Measurements from ENCODE around the gene TUBA1B. TPM values are rescaled to one million over a fixed set of nuclear protein-coding genes. Genes with fewer than 3 reads are reported as not detected.
"Not testable (repeated sequence)": the region's sequence is repeated elsewhere in the genome, so short reads cannot be mapped to it uniquely, and the experiment has no call there.

TUBA1B gene
- total and polyA plus RNA-seq, 4 donors: 261 to 1,091 (median 658) TPM

DNA sequence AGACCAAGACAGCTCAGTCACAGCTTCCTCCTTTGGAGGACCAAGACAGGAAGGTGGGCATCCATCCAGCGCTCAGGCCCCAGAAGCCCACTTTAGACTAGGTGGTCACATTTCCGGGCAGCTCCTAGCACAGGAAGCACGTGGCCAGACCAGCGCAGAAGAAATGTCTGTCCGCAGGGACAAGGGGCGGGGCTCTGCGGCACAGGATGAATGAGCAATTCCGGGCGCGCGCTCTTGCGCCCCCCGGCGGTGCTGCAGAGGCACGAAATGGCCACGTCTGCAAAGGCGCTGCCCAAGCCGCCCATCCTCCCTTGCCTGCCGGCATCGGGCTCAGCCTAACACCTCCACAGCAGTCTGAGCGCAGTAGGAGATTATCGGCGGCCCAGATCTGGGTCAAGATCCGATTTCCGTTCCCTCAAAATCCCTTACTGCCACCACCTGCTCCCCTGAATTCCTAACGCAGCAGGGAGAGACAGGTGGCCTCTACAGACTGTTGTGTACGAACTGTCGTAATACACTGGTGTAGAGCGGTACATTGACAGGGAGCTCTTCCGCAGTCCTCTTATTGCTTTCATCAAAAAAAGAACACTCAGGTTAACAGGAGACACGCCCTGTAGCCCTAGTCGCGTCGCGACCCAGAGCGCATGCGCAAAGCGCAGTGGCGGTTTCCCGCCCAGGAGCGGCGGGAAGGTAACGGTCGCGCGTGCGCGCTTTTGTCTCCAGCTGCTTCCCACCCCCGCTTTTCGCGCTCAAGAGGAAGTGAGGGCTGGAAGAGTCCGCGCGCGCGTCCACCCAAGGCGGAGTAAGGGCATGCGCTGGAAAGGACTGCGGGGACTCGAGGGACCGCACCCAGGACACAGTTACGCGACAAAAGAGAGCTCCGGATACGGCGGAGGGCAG lies 794 bp downstream of the TUBA1B start:
- ATAC-seq (ENCODE audit: insufficient read depth, low FRiP score) (peak; percentile 82), DNase-seq (peak; percentile 91 to 96 (median 94))
- peak overlapping the region; percentile 79 for H3K4me3 ChIP-seq
- 0% methylated on average over 61 to 66 of the region's 66 CpGs for WGBS, 2 donors
- peak overlapping the region; percentile 98 for H3K27ac ChIP-seq (ENCODE audit: low read depth in 1 of 2, low read length in 1 of 2)
- peaks cover 12 to 33% (median 19%) of the 10 kb centered on the region in 4 donors for H3K36me3 ChIP-seq (ENCODE audit: control insufficient read depth in 4 of 4, insufficient read depth in 4 of 4, low read length in 4 of 4)
- peaks cover 0 to 29% (median 5%) of the 10 kb centered on the region in 5 donors for H3K4me1 ChIP-seq (ENCODE audit: control insufficient read depth in 5 of 5, insufficient read depth in 5 of 5, low read length in 5 of 5)
- H3K9me3 ChIP-seq (ENCODE audit: control insufficient read depth in 4 of 4, insufficient read depth in 3 of 4, low read length in 3 of 4): no peaks in the 10 kb centered on the region
- H3K27me3 ChIP-seq (ENCODE audit: control insufficient read depth in 3 of 3, insufficient read depth in 3 of 3, low read length in 2 of 3): no peaks in the 10 kb centered on the region
- peak overlapping the region; percentile 72 to 97 for H3K9ac ChIP-seq (ENCODE audit: insufficient read depth in 1 of 2, low read length in 2 of 2)
- TF ChIP-seq, protein P1, sequence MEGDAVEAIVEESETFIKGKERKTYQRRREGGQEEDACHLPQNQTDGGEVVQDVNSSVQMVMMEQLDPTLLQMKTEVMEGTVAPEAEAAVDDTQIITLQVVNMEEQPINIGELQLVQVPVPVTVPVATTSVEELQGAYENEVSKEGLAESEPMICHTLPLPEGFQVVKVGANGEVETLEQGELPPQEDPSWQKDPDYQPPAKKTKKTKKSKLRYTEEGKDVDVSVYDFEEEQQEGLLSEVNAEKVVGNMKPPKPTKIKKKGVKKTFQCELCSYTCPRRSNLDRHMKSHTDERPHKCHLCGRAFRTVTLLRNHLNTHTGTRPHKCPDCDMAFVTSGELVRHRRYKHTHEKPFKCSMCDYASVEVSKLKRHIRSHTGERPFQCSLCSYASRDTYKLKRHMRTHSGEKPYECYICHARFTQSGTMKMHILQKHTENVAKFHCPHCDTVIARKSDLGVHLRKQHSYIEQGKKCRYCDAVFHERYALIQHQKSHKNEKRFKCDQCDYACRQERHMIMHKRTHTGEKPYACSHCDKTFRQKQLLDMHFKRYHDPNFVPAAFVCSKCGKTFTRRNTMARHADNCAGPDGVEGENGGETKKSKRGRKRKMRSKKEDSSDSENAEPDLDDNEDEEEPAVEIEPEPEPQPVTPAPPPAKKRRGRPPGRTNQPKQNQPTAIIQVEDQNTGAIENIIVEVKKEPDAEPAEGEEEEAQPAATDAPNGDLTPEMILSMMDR (IDR thresholded peaks at IDR 0.05; ENCODE audit: control extremely low read depth, extremely low read depth): peak; percentile 59

DNA sequence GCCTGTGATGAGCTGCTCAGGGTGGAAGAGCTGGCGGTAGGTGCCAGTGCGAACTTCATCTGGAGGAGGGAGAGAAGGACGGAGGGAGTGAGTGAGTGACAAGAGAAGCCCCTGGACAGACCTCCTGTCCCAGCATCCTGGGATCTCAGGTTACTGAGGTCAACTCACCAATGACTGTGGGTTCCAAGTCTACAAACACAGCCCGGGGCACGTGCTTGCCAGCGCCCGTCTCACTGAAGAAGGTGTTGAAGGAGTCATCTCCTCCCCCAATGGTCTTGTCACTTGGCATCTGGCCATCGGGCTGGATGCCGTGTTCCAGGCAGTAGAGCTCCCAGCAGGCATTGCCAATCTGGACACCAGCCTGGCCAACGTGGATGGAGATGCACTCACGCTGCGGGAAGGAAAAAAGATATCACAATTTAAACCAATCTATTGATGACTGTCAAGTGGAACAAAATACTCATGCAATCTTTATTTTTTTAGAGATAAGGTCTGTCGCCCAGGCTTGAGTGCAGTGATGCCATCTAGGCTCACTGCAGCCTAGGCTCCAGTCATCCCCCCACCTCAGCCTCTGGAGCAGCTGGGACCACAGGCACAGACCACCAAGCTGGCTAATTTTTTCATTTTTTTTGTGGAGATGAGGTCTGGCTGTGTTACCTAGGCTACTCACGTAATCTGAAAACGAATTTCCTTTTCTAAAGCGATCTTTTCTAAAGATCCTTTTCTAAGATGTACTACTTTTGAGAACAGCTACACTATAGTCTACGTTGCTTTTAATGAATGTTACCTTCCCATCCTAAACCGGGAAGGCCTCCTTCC lies 1.7 kb downstream of the TUBA1B start:
- Histone ChIP-seq H3K4me3 (peak overlapping the region; percentile 27), H3K27me3 (ENCODE audit: control insufficient read depth in 3 of 3, insufficient read depth in 3 of 3, low read length in 2 of 3) (no peaks in the 10 kb centered on the region), H3K9me3 (ENCODE audit: control insufficient read depth in 4 of 4, insufficient read depth in 3 of 4, low read length in 3 of 4) (no peaks in the 10 kb centered on the region), H3K36me3 (ENCODE audit: control insufficient read depth in 4 of 4, insufficient read depth in 4 of 4, low read length in 4 of 4) (peaks cover 12 to 33% (median 19%) of the 10 kb centered on the region in 4 donors), H3K9ac (ENCODE audit: insufficient read depth in 1 of 2, low read length in 2 of 2) (peak overlapping the region in 1 of 2 donors; percentile 97), H3K27ac (ENCODE audit: low read depth in 1 of 2, low read length in 1 of 2) (peak overlapping the region; percentile 85 to 98), H3K4me1 (ENCODE audit: control insufficient read depth in 5 of 5, insufficient read depth in 5 of 5, low read length in 5 of 5) (peaks cover 0 to 29% (median 5%) of the 10 kb centered on the region in 5 donors)
- TF ChIP-seq, protein P1 (IDR thresholded peaks at IDR 0.05; ENCODE audit: control extremely low read depth, extremely low read depth): no peak
- 44 to 59% methylated on average over 18 of the region's 18 CpGs for WGBS, 2 donors
- ATAC-seq (ENCODE audit: insufficient read depth, low FRiP score) (no peak), DNase-seq (no peak)

DNA sequence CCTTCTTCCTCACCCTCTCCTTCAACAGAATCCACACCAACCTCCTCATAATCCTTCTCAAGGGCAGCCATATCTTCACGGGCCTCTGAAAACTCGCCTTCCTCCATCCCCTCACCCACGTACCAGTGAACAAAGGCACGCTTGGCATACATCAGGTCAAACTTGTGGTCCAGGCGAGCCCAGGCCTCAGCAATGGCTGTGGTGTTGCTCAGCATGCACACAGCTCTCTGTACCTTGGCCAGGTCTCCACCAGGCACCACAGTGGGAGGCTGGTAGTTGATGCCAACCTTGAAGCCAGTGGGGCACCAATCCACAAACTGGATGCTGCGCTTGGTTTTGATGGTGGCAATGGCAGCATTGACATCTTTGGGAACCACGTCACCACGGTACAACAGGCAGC lies 3.2 kb downstream of the TUBA1B start:
- 88 to 98% methylated on average over 7 to 8 of the region's 8 CpGs for WGBS, 2 donors
- not testable (repeated sequence) for H3K9me3 ChIP-seq (ENCODE audit: control insufficient read depth in 4 of 4, insufficient read depth in 3 of 4, low read length in 3 of 4); H3K27me3 ChIP-seq (ENCODE audit: control insufficient read depth in 3 of 3, insufficient read depth in 3 of 3, low read length in 2 of 3); H3K9ac ChIP-seq (ENCODE audit: insufficient read depth in 1 of 2, low read length in 2 of 2); ATAC-seq (ENCODE audit: insufficient read depth, low FRiP score); H3K27ac ChIP-seq (ENCODE audit: low read depth in 1 of 2, low read length in 1 of 2); DNase-seq; H3K4me3 ChIP-seq
- Histone ChIP-seq H3K4me1 (ENCODE audit: control insufficient read depth in 5 of 5, insufficient read depth in 5 of 5, low read length in 5 of 5) (peaks cover 0 to 23% (median 5%) of the 10 kb centered on the region in 5 donors), H3K36me3 (ENCODE audit: control insufficient read depth in 4 of 4, insufficient read depth in 4 of 4, low read length in 4 of 4) (peaks cover 12 to 33% (median 19%) of the 10 kb centered on the region in 4 donors)

All from lung (tissue), 12 donors.